Astrocyte (in vitro differentiated cells and primary cell): ENCODE data around the gene NUP58.

Source experiments
- EZH2 ChIP-seq: IDR thresholded peaks from 2 replicates; pipeline ENCODE4 v1.6.1; 2012; ENCODE audit warnings: mild to moderate bottlenecking, low read length, inconsistent platforms; ENCODE audit not compliant: insufficient read depth
- TF ChIP-seq, protein P1 (sequence below): IDR thresholded peaks from 2 replicates; pipeline ENCODE4 v1.5.1; 2011; ENCODE audit warnings: low read depth, mild to moderate bottlenecking, inconsistent platforms, low read length, moderate library complexity; ENCODE audit not compliant: insufficient read depth

DNA sequence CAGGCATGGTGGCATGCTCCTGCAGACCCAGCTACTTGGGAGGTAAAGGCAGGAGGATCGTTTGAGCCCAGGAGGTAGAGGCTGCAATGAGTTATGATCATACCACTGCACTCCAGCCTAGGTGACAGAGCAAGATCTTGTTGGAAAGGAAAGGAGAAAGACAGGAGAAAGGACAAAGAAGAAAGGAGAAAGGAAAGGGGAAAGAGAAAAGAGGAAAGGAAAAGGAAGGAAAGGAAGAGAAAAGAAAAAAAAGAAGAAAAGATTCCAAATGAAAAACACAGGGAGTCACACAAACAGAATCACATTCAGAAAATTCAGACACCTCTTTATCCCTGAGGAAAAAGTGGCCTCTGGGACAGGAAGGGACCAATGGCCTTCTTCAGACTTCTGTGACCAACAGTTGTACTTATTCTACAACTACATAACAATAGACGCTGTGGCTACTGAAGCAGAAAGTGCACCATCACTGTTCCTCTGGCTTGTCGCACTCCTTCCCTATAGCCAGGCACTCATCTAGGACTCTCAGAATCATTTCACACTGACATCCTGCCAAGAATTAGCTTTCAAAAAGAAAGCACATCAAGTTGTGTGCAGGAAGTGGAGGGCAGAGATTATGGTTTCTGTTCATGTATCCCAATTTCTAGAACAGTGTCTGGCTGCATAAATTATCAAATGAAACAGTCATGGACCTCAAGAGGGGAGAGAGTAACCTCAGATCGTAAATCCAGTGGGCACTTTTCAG, 20.1 kb upstream of the NUP58 start:
- TF ChIP-seq EZH2, result no peak
- TF ChIP-seq, protein P1, sequence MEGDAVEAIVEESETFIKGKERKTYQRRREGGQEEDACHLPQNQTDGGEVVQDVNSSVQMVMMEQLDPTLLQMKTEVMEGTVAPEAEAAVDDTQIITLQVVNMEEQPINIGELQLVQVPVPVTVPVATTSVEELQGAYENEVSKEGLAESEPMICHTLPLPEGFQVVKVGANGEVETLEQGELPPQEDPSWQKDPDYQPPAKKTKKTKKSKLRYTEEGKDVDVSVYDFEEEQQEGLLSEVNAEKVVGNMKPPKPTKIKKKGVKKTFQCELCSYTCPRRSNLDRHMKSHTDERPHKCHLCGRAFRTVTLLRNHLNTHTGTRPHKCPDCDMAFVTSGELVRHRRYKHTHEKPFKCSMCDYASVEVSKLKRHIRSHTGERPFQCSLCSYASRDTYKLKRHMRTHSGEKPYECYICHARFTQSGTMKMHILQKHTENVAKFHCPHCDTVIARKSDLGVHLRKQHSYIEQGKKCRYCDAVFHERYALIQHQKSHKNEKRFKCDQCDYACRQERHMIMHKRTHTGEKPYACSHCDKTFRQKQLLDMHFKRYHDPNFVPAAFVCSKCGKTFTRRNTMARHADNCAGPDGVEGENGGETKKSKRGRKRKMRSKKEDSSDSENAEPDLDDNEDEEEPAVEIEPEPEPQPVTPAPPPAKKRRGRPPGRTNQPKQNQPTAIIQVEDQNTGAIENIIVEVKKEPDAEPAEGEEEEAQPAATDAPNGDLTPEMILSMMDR, result no peak
